ENCODE data around the gene ZNF592. TPM values are rescaled to one million over a fixed set of nuclear protein-coding genes. Genes with fewer than 3 reads are reported as not detected.

ZNF592 gene
- total and polyA plus RNA-seq, 2 of the 13 experiments (the other 11 are each of a cell fraction or from before 2014, with no cell fraction given): 8.2 to 9.8 TPM

- TF ChIP-seq NFKB2 (CRISPR knock-in tag; IDR thresholded peaks at IDR 0.05; ENCODE audit: borderline replicate concordance): no peak; the same call in 1 of the 2 replicates
- TF ChIP-seq NFE2 (CRISPR knock-in tag; IDR thresholded peaks at IDR 0.05): no peak; the same call in 1 of the 2 replicates
- TF ChIP-seq NAIF1 (CRISPR knock-in tag; IDR thresholded peaks at IDR 0.05; ENCODE audit: borderline replicate concordance): peak; percentile 63; the same call in 1 of the 2 replicates
- no peak for TF ChIP-seq ATF1 (CRISPR knock-in tag; IDR thresholded peaks at IDR 0.05)
- peak; percentile 65 for TF ChIP-seq ZBTB2 (CRISPR knock-in tag; IDR thresholded peaks at IDR 0.05; ENCODE audit: low read depth)
- no peak; the same call in none of the 2 replicates for TF ChIP-seq TGIF2 (CRISPR knock-in tag; IDR thresholded peaks at IDR 0.05)
- no peak for TF ChIP-seq XBP1 (CRISPR knock-in tag; IDR thresholded peaks at IDR 0.05)
- no peak for TF ChIP-seq ZNF501 (CRISPR knock-in tag; IDR thresholded peaks at IDR 0.05)
- TF ChIP-seq NR2C2 (CRISPR knock-in tag; IDR thresholded peaks at IDR 0.05; ENCODE audit: borderline replicate concordance): peak; percentile 99
- peak; percentile 74 for TF ChIP-seq ZZZ3 (CRISPR knock-in tag; IDR thresholded peaks at IDR 0.05; ENCODE audit: borderline replicate concordance)
- TF ChIP-seq ZNF362 (CRISPR knock-in tag; IDR thresholded peaks at IDR 0.05; ENCODE audit: borderline replicate concordance): no peak
- no peak for TF ChIP-seq ZNF652 (CRISPR knock-in tag; IDR thresholded peaks at IDR 0.05; ENCODE audit: borderline replicate concordance, low read depth)
- peak; percentile 57; the same call in 1 of the 2 replicates for TF ChIP-seq SRF (IDR thresholded peaks at IDR 0.05; ENCODE audit: low read depth, low read length)
- no peak for TF ChIP-seq RAD51 (IDR thresholded peaks at IDR 0.05; ENCODE audit: borderline replicate concordance)
- TF ChIP-seq NR1H2 (CRISPR knock-in tag; IDR thresholded peaks at IDR 0.05; ENCODE audit: borderline replicate concordance, low read depth): no peak
- 0 out of 2 replicates have a peak, but pooled peaks have one; percentile 2 for TF ChIP-seq STAG1 (CRISPR knock-in tag; IDR thresholded peaks at IDR 0.05)
- peak; percentile 33; the same call in 1 of the 2 replicates for TF ChIP-seq SSRP1 (CRISPR knock-in tag; IDR thresholded peaks at IDR 0.05)
- TF ChIP-seq ONECUT2 (CRISPR knock-in tag; IDR thresholded peaks at IDR 0.05): no peak
- peak; percentile 27; the same call in 1 of the 2 replicates for TF ChIP-seq FOXP4 (CRISPR knock-in tag; IDR thresholded peaks at IDR 0.05)
- TF ChIP-seq HHEX (CRISPR knock-in tag; IDR thresholded peaks at IDR 0.05): no peak
- peak; percentile 34; the same call in 1 of the 2 replicates for TF ChIP-seq THRA (CRISPR knock-in tag; IDR thresholded peaks at IDR 0.05; ENCODE audit: borderline replicate concordance)
- no peak for TF ChIP-seq ATRX (CRISPR knock-in tag; IDR thresholded peaks at IDR 0.05; ENCODE audit: borderline replicate concordance)
- no peak for TF ChIP-seq ZNF282 (IDR thresholded peaks at IDR 0.05; ENCODE audit: partially characterized antibody)
- peak; percentile 96 for TF ChIP-seq ZNF598 (CRISPR knock-in tag; IDR thresholded peaks at IDR 0.05; ENCODE audit: borderline replicate concordance)
- peak; percentile 95 for TF ChIP-seq THAP7 (CRISPR knock-in tag; IDR thresholded peaks at IDR 0.05)
Measured at GRCh38 chr15:84716036-84716732, 32.2 kb upstream of the ZNF592 start, which contains the start of gene SEC11A (continued).
